Fibroblast of lung (primary cell): ENCODE results near the gene VPS11.

ENCODE experiments used
- EZH2 ChIP-seq: IDR thresholded peaks from 2 replicates; pipeline ENCODE4 v1.5.1; 2012; ENCODE audit warnings: low read length, control low read depth, mild to moderate bottlenecking; ENCODE audit errors: missing control alignments
- TF ChIP-seq, protein P1 (sequence below), 2 donors: IDR thresholded peaks in 1 of 2; conservative IDR thresholded peaks in 1 of 2; 1 replicate in 1 of 2; 2 replicates in 1 of 2; pipeline ENCODE4 v1.5.1; 2011 to 2012; ENCODE audit warnings: low read length in 2 of 2, control low read depth in 1 of 2, inconsistent platforms in 1 of 2, low read depth in 1 of 2, mild to moderate bottlenecking in 1 of 2

DNA sequence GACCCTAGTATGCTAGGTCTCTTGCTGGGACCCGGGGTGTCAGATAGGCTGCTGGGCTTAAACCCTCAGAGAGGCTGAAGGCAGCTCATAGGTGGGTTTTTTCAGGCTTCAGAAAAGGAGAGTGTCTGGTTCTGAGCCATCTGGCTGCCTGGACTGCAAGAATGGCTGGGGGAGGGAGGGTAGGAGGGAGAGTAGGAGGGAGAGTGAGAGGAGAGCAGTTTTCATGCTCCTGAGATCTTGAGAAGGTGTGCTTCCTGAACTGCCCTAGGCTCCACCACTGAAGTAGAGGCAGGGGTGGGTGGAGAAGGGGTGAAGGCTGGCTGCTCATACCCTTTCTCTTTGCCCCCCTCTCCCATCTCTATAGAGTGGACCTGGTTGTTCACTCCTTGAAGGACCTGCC is 21.7 kb downstream of the VPS11 start:
- TF ChIP-seq, protein P1, sequence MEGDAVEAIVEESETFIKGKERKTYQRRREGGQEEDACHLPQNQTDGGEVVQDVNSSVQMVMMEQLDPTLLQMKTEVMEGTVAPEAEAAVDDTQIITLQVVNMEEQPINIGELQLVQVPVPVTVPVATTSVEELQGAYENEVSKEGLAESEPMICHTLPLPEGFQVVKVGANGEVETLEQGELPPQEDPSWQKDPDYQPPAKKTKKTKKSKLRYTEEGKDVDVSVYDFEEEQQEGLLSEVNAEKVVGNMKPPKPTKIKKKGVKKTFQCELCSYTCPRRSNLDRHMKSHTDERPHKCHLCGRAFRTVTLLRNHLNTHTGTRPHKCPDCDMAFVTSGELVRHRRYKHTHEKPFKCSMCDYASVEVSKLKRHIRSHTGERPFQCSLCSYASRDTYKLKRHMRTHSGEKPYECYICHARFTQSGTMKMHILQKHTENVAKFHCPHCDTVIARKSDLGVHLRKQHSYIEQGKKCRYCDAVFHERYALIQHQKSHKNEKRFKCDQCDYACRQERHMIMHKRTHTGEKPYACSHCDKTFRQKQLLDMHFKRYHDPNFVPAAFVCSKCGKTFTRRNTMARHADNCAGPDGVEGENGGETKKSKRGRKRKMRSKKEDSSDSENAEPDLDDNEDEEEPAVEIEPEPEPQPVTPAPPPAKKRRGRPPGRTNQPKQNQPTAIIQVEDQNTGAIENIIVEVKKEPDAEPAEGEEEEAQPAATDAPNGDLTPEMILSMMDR (conservative IDR thresholded peaks at IDR 0.05 in 1 of 2, IDR thresholded peaks at IDR 0.05 in 1 of 2; ENCODE audit: low read depth in 1 of 2, low read length in 2 of 2), result no peak
- no peak for TF ChIP-seq EZH2
